Ovary (tissue), 9 donors: ENCODE results near the gene LARGE1. TPM values are rescaled to one million over a fixed set of nuclear protein-coding genes. Genes with fewer than 3 reads are reported as not detected.

Experiments used
- DNase-seq, 5 donors: peaks; one replicate each; pipeline ENCODE4 v3.0.0-alpha.2; 2019 to 2020
- H3K27ac ChIP-seq, 2 donors: fragments of 200-600 bp; one replicate each; pipeline versions ENCODE4 v1.5.1 to v1.8.0; 2019 to 2022
- H3K27me3 ChIP-seq: fragments of 200-600 bp; one replicate; pipeline ENCODE4 v1.8.0; 2022
- H3K36me3 ChIP-seq: fragments of 200-600 bp; sonication (generic); one replicate; pipeline ENCODE4 v1.5.1; 2019
- H3K4me1 ChIP-seq: one replicate; pipeline ENCODE4 v1.8.1; 2013; ENCODE audit warnings: mild to moderate bottlenecking, moderate library complexity; ENCODE audit not compliant: insufficient read depth
- H3K4me3 ChIP-seq: fragments of 200-600 bp; sonication (generic); one replicate; pipeline ENCODE4 v1.5.1; 2017
- H3K9me3 ChIP-seq, 2 donors: fragments of 200-600 bp in 1 of 2; sonication (generic) in 1 of 2; one replicate each; pipeline versions ENCODE4 v1.5.1 to v1.8.1; 2013 to 2019; ENCODE audit warnings: mild to moderate bottlenecking in 1 of 2, moderate library complexity in 1 of 2
- EP300 ChIP-seq: sonication (generic); formaldehyde crosslinking; IDR thresholded peaks from one replicate; pipeline ENCODE4 v1.6.1; 2017; ENCODE audit warnings: antibody characterized with exemption
- POLR2A ChIP-seq: fragments of 450-650 bp; IDR thresholded peaks from one replicate; pipeline ENCODE4 v1.6.1; 2017; ENCODE audit warnings: antibody characterized with exemption, mild to moderate bottlenecking, moderate library complexity
- WGBS, 3 donors: extraction: QIAGEN DNeasy Blood & Tissue Kit in 1 of 3; methylation state at CpG; one replicate each; pipeline versions ENCODE4 v1.1.5 to v1.1.7; 2013 to 2017; 5-methylcytosine and 5-hydroxymethylcytosine counted together
- intact Hi-C, 4 donors: fragments of 100-400 bp; cut with DNase I; formaldehyde crosslinking; loops; one replicate each; pipeline versions ENCODE4 v1.11.0 to v1.15.1; 2022 to 2023
- polyA plus RNA-seq, 2 donors: library from polyadenylated mRNA; stranded (reverse); fragments of 200-250 nt in 1 of 2; fragments of 350-450 nt in 1 of 2; fragmentation: Illumina TruSeq in 1 of 2; extraction: RNeasy Lipid Tissue Mini Kit (QIAGEN cat#74804) in 1 of 2; gene quantifications; one replicate each; pipeline ENCODE4 v1.2.3, GENCODE V29; 2013 to 2014
- total RNA-seq, 7 donors: library from RNA; depleted of rRNA in 2 of 7; stranded (reverse); fragments of >200 nt in 2 of 7; fragmentation: NEBNext Ultra II Directional in 3 of 7; extraction: Animal tissue kit (Norgen Biotek cat#: 25700) in 3 of 7; gene quantifications; one replicate each; pipeline versions ENCODE4 v1.1.0 to v1.2.4, GENCODE V29; 2016 to 2023
- TF ChIP-seq, protein P1 (sequence below), 3 donors: fragments of 450-650 bp in 2 of 3; fragments of 200-600 bp in 1 of 3; IDR thresholded peaks; one replicate each; pipeline versions ENCODE4 v1.5.1 to v1.8.0; 2016 to 2022; ENCODE audit warnings: antibody characterized with exemption in 3 of 3, mild to moderate bottlenecking in 1 of 3
- donor health status: DM: no; HTN: no; CAD: no; lungs with moderate emphysema.
- donor health status: DM: no; HTN: no; CAD: no.
- donor health status: Bipolar disorder and iron deficiency.
- donor health status: DM: yes; HTN: yes; CAD: no.
- donor health status: DM: no; HTN: no; CAD: no.
- donor health status: DM: yes; HTN: yes; CAD: no.

LARGE1 gene
- total and polyA plus RNA-seq, 9 donors = 13.4 to 67.6 (median 36.8) TPM

DNA sequence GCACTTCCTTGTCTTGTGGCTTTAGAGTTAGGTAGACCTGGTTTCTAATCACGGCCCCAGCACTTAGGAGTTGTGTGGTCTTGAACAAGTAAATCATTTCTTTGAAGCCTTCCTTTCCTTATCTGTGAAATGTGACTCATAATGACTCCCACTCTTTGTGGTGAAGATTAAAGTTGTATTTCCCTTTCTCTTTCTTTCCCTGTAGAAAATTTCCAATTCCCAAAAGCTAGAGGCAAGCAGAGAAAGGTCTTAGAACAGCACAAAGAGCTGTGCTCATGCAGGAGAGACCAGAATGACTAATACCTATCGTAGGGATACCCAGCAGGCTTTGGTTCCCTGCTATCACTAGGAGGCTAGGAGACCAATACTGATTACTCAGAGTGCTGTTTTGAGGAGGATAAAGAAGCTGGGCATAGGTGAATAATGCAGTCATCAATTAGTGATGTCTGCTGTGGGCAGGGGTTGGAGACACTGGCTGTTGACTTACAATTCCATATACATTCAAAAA is 591.4 kb downstream of the LARGE1 start:
- H3K9me3 ChIP-seq = no peaks in the 10 kb centered on the region
- TF ChIP-seq POLR2A = no peak
- TF ChIP-seq, protein P1, sequence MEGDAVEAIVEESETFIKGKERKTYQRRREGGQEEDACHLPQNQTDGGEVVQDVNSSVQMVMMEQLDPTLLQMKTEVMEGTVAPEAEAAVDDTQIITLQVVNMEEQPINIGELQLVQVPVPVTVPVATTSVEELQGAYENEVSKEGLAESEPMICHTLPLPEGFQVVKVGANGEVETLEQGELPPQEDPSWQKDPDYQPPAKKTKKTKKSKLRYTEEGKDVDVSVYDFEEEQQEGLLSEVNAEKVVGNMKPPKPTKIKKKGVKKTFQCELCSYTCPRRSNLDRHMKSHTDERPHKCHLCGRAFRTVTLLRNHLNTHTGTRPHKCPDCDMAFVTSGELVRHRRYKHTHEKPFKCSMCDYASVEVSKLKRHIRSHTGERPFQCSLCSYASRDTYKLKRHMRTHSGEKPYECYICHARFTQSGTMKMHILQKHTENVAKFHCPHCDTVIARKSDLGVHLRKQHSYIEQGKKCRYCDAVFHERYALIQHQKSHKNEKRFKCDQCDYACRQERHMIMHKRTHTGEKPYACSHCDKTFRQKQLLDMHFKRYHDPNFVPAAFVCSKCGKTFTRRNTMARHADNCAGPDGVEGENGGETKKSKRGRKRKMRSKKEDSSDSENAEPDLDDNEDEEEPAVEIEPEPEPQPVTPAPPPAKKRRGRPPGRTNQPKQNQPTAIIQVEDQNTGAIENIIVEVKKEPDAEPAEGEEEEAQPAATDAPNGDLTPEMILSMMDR (IDR thresholded peaks at IDR 0.05) = no peak
- TF ChIP-seq EP300 = no peak
- intact Hi-C loops = no loop called here
- H3K27ac ChIP-seq = no peak overlapping the region
- H3K27me3 ChIP-seq = no peaks in the 10 kb centered on the region
- 31 to 46% (median 33%) methylated on average over 2 of the region's 2 CpGs for whole genome bisulfite sequencing, 3 donors
- no peak for DNase-seq
- H3K4me3 ChIP-seq = no peak overlapping the region
- no peaks in the 10 kb centered on the region for H3K4me1 ChIP-seq
- H3K36me3 ChIP-seq = no peaks in the 10 kb centered on the region

DNA sequence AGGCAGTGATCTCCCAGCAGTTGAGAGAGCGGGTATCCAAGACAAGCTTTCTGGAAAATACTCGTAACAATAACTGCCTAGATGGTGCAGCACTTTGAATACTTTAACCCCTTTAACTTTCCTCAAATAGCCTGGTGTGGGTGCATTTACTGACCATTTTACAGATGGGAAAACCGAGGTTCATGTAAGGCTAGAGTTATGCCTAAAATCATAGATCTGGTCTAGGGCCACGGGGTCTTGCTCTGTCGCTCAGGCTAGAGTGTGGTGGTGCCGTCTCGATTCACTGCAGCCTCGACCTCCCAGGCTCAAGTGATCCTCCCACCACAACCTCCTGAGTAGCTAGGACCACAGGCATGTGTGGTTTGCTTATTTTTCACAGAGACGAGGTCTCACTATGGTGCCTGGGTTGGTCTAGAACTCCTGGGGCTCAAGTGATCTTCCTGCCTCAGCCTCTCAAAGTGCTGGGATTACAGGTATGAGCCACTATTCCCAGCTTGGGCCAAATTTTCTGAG is 592.9 kb downstream of the LARGE1 start:
- Histone ChIP-seq H3K9me3 (no peaks in the 10 kb centered on the region), H3K36me3 (no peaks in the 10 kb centered on the region), H3K27ac (no peak overlapping the region), H3K4me1 (no peaks in the 10 kb centered on the region), H3K4me3 (no peak overlapping the region), H3K27me3 (no peaks in the 10 kb centered on the region)
- WGBS, 3 donors = 93 to 95% (median 94%) methylated on average over 9 of the region's 9 CpGs
- TF ChIP-seq, protein P1 (IDR thresholded peaks at IDR 0.05) = no peak
- TF ChIP-seq POLR2A = no peak
- TF ChIP-seq EP300 = no peak
- no peak for DNase-seq
- intact Hi-C loops = no loop called here

DNA sequence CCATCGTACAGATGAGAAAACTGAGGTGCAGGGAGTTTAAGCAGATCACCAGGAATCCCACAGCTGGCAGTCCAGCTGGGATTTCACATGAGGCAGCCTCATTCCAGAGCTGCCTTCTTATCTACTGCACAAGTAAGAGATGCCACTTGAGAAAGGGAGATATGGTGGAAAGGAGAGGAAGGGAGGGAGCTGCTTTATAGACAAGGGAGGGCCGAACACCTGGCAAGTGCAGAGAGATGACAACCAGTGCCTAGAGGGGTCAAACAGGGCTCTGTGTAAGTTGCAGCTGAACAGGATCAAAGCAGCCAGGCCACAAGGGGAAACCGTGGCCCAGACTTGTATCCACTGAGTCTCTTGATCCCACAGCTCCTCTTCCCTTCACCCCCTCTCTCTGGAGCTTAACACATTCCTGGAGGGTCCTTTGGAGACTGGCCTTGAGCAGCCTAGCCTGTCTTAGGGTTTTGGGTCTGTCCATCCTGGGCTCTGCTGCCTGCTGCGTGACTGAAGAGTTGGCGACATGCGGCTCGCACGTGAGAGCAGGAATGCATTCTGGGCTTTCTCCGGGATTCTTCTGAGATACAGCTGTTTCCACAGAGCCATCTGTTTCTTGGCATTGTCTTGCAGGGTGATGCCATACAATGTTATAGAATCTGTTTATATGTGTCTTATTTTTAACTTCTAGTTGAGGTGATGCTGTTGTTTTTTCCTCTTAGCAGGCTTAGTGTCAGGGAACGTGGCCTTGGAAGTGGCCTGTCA is 593.6 kb downstream of the LARGE1 start:
- no peak overlapping the region for H3K4me3 ChIP-seq
- no peak for DNase-seq
- no peaks in the 10 kb centered on the region for H3K9me3 ChIP-seq
- intact Hi-C loops = no loop called here
- TF ChIP-seq, protein P1 (IDR thresholded peaks at IDR 0.05) = no peak
- TF ChIP-seq EP300 = no peak
- TF ChIP-seq POLR2A = no peak
- no peaks in the 10 kb centered on the region for H3K36me3 ChIP-seq
- 78 to 89% (median 82%) methylated on average over 10 of the region's 10 CpGs for WGBS, 3 donors
- H3K27me3 ChIP-seq = no peaks in the 10 kb centered on the region
- no peaks in the 10 kb centered on the region for H3K4me1 ChIP-seq
- H3K27ac ChIP-seq = no peak overlapping the region

DNA sequence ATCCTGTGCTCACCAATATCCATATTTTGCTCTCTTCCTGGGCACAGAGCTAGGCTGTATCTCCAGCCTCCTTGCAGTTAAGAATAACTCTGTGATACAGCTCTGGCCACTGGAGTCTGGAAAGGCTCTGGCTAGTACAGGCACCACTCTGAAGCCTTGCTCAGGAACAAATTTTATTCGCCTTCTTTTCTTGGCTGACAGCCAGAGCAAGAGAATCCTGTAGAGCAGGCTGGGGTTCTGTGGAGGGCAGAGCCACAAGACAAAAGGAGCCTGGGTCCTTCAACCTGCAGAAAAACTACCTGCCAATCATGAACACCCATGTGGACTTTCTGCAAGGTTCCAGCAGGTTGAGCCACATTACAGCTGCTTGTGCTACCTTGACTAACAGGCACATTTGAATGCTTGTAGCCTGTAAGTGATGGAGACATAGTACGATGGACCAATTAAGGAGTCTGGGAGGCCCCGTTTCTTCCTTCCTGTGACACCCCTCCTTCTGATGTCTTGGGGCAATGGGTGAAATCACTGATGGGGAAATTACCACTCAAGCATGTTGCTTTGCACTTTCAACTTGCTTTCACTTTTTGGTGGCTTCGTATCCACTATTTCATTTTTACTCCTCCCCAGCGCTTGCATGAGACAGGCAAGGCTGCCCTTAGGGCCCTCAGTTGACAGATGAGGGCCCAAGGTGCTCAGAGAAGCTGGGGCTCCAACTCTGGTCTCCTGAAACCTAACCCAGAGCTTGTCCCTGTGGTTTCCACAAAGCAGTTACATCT is 594.9 kb downstream of the LARGE1 start:
- no peaks in the 10 kb centered on the region for H3K27me3 ChIP-seq
- no peaks in the 10 kb centered on the region for H3K9me3 ChIP-seq
- TF ChIP-seq EP300 (no peak), POLR2A (no peak)
- TF ChIP-seq, protein P1 (IDR thresholded peaks at IDR 0.05) = no peak
- 81 to 91% (median 89%) methylated on average over 5 of the region's 5 CpGs for WGBS, 3 donors
- H3K4me3 ChIP-seq = no peak overlapping the region
- no peaks in the 10 kb centered on the region for H3K4me1 ChIP-seq
- no peak overlapping the region for H3K27ac ChIP-seq
- DNase-seq = no peak
- intact Hi-C loops = no loop called here
- no peaks in the 10 kb centered on the region for H3K36me3 ChIP-seq
